A549 (cell line): ENCODE results near the gene PAPPA.

ENCODE experiments used
- CBX2 ChIP-seq: fragments of 200-600 bp; sonication (generic); IDR thresholded peaks from 2 replicates; pipeline ENCODE4 v1.6.1; 2016; ENCODE audit warnings: low read depth, mild to moderate bottlenecking, borderline replicate concordance
- CBX8 ChIP-seq: fragments of 200-600 bp; sonication (generic); IDR thresholded peaks from 2 replicates; pipeline ENCODE4 v1.6.1; 2016
- CEBPB ChIP-seq, 2 experiments: fragments of >200 bp in 1 of 2; sonication (Bioruptor Twin) in 1 of 2; formaldehyde crosslinking in 1 of 2; IDR thresholded peaks; 2 replicates each; pipeline ENCODE4 v1.6.1; 2012 to 2016
- CHD4 ChIP-seq: fragments of 200-600 bp; sonication (generic); IDR thresholded peaks from 2 replicates; pipeline ENCODE4 v1.6.1; 2016; ENCODE audit warnings: antibody characterized with exemption, mild to moderate bottlenecking, borderline replicate concordance
- CTCF ChIP-seq: fragments of >200 bp; sonication (Bioruptor Twin); formaldehyde crosslinking; IDR thresholded peaks from 3 replicates; pipeline ENCODE4 v1.5.1; 2016
- SMC3 ChIP-seq: fragments of >200 bp; sonication (Bioruptor Twin); formaldehyde crosslinking; IDR thresholded peaks from 3 replicates; pipeline ENCODE4 v1.6.1; 2018; ENCODE audit warnings: inconsistent platforms
- TF ChIP-seq, protein P1 (sequence below): fragments of 200-600 bp; sonication (generic); IDR thresholded peaks from 2 replicates; pipeline ENCODE4 v1.6.1; 2016; ENCODE audit warnings: antibody characterized with exemption, mild to moderate bottlenecking, moderate library complexity

DNA sequence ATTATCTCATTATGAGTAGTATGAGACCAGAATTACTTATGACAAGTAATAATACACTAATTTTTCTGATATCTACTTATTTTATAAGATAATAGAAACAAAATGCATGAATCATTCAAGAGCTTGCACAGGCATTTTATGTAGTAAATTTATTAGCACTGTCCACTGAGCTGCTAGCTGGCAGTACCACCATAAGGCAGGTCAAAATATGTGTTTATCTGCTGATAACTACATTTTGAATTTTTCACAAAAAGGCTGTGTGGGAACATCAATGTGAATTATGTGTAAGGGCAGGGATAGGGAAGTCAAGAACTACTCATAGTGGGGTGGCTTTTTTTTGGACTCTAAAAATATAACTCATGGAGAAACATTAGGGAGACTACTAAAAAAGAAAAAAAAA, 249.6 kb downstream of the PAPPA start:
- TF ChIP-seq CTCF (no peak), CHD4 (no peak), SMC3 (no peak), CBX2 (no peak), CEBPB (IDR thresholded peaks at IDR 0.05) (no peak), CBX8 (no peak)
- TF ChIP-seq, protein P1, sequence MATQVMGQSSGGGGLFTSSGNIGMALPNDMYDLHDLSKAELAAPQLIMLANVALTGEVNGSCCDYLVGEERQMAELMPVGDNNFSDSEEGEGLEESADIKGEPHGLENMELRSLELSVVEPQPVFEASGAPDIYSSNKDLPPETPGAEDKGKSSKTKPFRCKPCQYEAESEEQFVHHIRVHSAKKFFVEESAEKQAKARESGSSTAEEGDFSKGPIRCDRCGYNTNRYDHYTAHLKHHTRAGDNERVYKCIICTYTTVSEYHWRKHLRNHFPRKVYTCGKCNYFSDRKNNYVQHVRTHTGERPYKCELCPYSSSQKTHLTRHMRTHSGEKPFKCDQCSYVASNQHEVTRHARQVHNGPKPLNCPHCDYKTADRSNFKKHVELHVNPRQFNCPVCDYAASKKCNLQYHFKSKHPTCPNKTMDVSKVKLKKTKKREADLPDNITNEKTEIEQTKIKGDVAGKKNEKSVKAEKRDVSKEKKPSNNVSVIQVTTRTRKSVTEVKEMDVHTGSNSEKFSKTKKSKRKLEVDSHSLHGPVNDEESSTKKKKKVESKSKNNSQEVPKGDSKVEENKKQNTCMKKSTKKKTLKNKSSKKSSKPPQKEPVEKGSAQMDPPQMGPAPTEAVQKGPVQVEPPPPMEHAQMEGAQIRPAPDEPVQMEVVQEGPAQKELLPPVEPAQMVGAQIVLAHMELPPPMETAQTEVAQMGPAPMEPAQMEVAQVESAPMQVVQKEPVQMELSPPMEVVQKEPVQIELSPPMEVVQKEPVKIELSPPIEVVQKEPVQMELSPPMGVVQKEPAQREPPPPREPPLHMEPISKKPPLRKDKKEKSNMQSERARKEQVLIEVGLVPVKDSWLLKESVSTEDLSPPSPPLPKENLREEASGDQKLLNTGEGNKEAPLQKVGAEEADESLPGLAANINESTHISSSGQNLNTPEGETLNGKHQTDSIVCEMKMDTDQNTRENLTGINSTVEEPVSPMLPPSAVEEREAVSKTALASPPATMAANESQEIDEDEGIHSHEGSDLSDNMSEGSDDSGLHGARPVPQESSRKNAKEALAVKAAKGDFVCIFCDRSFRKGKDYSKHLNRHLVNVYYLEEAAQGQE: no peak
